Ureter (tissue), 1 donor: Measurements from ENCODE around the gene PMAIP1. TPM values are rescaled to one million over a fixed set of nuclear protein-coding genes. Genes with fewer than 3 reads are reported as not detected.
A peak's percentile ranks its signal among the peaks of the same experiment; 100 is the strongest.
"Not testable (repeated sequence)": the region's sequence is repeated elsewhere in the genome, so short reads cannot be mapped to it uniquely, and the experiment has no call there.

ENCODE experiments used
- DNase-seq: peaks from one replicate; pipeline ENCODE4 v3.0.0-alpha.2; 2020; ENCODE audit warnings: low spot score
- total RNA-seq: library from RNA; stranded (reverse); gene quantifications from one replicate; pipeline ENCODE4 v1.2.4, GENCODE V29; 2023
- donor health status: DM: yes; HTN: yes; CAD: no.

The PMAIP1 gene
- 4.9 TPM for total RNA-seq

DNA sequence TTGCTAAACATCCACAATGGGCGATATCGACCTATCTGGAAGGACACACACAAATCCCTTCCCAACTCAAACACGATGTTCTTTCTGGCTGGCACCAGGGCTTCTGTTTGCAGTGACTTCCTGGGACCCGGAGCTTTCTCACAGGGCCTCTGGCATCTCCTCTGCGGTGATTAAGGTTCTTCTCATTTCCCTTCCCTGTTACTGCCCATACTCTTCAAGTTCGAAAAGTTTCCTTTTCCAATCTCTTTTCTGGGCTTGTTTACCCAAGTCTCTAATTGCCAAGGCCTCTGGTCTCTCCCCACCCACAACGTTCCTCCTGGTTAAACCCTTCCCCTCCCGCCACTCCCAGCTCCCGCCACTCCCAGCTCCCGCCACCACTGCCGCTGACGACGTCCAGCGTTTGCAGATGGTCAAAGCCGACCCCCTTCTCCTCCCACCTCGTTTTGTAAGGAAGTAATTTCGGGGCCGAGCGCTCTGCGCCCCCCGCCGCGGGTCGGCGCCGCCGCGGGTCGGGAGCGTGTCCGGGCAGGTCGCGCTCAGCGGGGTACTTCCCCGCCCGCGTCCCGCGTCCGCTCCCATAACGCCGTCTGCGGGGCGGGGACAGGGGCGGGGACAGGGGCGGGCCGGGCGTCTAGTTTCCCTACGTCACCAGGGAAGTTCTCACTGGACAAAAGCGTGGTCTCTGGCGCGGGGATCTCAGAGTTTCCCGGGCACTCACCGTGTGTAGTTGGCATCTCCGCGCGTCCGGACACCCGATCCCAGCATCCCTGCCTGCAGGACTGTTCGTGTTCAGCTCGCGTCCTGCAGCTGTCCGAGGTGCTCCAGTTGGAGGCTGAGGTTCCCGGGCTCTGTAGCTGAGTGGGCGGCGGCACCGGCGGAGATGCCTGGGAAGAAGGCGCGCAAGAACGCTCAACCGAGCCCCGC is at the start of gene PMAIP1:
PMAIP1 (plus strand) TSS at position 699 of the 924 bp plus-strand sequence; CDS start at position 881, 182 bp downstream.
- peak; percentile 88 for DNase-seq

DNA sequence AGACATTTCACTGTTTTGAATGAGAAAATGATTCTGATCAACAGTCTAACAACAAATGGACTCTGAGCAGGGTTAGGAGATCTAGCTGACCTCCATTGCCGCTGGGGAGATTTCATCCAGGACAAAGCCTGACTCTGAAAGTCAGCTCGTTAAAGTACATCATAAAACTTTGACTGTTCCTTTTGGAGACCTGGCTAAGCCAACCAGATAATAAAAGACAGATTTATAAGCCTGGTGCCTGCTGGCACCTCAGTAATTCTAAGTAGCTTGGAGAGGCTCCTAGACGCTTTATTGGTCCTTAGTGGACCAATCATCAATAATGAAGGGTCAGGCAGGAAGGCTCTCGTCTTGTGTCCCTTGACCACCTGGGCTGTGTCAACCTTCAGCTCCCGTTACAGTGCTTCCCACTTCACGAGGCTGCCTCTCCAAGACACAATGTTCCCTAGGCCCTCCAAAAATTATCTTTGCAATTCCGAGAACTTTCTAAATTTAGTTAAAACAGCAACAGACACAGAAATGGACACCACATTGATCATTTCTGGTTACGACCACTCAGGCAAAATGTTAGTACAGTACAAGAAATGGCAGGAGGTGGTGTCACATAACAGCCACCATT is 47.9 kb upstream of the PMAIP1 start:
- no peak for DNase-seq

DNA sequence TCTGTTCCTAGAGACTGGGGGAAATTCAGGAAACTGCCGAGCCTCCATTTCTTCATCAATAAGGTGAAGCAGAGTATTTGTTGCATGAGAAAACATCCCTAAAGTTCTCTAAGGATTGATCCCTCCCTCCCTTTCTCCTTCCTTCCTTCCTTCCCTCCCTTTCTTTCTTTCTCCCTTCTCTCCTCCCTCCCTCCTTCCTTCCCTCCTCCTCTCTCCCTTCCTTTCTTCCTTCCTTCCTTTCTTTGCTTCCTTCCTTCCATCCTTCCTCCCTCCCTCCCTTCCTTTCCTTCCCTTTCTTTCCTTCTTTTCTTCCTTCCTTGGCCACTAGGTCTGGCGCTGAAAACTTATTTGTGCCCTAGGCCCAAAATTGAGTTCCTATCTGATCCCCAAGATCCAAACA is 47.2 kb upstream of the PMAIP1 start:
- no peak for DNase-seq

DNA sequence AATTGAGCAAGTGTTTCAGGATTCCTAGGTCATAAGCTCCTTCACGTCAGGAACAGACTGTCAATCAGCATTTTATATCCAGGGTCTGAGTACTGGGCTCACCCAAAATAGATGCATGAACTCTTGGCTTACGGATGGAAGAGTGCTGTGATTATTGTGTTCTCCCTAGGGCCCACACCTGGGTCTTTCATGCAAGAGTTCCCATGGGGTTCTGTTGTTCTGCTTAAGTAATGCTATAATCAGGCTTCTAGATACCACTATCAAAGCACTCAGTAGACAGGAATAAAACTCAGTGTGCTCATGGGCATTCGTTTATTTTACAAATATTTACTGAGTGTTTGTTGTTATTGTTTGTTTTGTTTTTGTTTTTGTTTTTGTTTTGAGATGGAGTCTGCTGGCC is 46.4 kb upstream of the PMAIP1 start:
- DNase-seq: no peak

DNA sequence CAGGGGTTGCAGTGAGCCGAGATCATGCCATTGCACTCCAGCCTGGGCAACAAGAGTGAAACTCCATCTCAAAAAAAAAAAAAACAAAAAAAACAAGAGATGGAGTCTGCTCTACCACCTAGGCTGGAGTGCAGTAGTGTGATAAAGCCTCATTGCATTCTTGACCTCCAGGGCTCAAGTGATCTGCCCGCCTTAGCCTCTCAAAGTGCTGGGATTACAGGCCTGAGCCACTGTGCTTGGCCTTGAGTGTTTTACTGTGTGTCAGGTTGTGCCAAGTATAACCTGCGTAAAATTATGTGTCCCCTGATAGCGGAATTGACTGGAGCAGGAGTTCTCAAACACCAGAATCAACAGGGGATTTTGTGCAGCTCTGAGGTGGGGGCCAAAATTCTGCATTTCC is 45.8 kb upstream of the PMAIP1 start:
- DNase-seq: not testable (repeated sequence)

DNA sequence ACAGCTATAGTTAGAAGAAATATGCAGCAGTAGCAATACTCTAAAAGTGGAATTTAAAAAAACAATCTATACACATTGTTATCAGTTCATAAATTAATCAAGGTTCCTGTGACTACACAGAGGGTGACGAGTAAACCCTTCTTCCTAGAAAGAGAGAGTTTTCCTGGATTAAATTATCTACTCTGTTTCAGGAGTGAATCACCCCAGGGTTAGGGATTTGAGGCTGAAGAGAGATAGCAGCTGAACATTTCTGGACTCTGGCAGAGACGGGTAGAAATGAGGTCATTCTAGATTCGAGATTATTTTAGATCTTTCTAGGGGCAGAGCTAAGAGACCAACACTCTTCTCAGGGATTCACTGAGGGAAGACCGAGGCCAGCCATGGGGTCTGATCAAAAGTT is 38.8 kb upstream of the PMAIP1 start:
- DNase-seq: no peak

DNA sequence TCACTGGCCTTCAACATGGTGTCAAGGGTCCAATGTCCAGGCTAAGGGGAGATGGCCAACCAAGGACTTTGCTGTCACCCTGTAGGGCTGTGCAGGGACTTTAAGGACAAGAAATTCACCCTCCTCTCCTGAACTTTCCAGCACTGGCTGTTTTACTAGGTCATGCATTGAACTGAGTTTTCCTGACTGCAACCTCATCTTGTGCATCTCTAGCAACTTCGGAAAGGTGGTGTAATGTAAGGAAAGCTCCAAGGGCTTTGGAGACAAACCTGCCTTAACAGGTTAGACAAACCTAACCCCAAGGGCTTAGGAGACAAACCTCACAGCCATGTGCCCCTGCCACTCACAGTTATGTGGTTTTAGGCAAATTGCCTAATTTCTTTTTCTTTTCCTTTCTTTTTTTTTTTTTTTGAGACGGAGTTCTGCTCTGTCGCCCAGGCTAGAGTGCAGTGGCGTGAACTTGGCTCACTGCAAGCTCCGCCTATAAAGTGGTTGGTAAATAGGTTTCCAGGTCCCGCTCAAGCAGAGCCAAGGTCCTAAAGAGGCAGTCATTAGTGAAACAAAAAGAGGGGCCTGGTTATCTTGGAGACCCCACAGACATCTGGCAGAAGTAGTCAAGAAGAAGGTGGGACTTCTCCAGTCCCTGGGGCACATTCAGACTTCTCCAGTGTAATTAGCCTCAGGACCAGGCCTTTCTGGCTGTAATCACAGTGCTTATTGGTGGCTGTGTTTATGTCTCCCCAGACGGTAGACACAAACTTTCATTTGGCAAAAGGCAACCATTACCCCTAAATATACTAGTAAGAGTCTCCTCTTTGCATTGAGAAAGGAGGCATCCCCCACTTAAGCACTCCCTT is 37.6 kb upstream of the PMAIP1 start:
- no peak for DNase-seq

DNA sequence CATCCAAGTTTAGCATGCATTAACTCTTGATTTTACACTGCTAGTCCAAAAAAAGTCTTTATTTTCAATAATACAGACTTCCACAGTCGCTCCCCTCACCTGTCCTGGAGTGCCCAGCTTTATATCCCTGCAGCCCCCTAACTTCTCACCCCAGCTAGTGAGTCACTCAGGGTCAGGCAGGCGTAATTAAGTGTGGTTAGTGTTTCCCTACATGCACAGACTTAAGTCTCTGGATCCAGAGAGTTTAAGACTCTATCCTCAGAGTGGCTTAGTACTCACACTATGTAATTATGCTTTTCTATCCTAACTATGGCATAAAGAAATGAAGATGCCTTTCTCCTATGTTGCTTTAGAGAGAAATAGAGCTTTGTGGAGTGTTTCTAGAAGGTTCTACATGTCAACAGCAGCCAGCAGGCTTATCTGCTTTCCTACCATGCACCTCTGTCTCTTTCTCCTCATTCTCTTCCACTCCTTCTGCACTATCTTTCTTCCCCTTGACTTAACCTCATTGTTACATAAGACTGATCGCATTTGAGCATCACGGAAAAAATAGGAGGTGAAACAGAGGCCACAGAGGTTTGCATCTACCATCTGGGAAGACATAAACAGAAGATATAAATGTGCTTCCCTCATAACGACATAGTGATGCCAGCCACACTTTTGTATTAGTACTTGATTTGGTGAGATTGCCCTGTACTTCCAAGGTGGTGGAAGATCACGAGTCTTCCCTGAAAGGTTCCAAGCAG is 34.4 kb upstream of the PMAIP1 start:
- no peak for DNase-seq

DNA sequence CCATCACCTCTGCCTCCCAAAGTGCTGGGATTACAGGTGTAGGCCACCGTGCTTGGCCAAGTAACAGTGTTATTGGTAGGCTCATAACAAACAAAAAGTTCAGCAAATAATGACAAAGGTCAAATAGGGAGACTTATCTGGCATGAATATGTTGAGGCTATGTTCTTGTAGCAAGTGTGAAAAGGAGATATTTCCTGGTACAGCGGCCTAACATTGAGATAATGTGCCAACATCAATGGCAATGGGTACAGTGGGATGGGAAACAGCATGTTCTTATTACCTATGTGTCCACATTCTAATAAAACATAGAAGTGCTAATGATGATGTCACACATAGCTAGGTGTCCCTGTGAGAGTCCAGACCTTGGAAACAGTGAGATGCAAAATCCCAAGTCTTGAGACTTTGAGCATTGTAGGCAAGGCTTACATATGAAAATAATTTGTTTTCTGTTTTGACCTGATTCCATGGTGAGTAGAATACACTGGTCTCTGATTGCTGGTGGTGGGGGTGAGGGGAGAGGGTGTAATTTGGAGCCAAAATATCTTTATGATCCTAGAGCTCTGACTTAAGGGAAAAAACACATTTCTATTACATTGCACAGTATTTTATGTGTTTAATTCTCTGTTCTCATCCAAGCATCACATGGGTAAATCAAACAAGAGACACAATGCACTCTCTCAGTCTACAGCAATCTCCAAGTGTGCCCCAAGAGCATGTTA is 33.1 kb upstream of the PMAIP1 start:
- DNase-seq: no peak

DNA sequence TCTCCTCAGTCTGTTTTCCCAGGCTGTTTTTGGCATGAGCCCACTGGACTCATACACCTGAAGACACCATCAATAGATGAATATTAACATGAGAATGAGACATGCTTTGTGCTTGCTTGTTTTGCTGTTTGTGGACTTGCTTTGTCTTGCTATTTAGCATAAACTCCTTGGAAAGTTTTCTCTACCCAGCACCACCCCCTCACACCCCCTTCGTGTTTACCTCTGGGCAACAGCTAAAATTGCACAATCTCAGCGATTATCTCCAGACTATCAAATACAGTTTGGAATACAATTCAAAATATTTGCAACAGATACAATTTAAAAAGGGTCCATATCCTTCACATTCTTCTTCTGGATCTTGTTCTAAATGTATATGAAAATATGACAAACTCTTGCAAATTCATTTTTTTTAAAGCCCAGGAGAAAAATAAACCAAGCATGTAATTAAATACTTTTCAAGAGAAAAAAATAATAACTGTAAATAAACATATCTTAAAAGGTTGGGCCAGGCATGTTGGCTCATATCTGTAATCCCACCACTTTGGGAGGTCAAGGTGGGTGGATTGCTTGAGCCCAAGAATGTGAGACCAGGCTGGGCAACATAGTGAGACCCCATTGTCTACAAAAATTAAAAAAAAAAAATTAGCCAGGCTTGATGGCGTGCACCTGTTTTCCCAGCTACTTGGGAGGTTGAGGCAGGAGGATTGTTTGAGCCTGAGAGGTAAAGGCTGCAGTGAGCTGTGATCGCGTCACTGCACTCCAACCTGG is 32.3 kb upstream of the PMAIP1 start:
- no peak for DNase-seq

DNA sequence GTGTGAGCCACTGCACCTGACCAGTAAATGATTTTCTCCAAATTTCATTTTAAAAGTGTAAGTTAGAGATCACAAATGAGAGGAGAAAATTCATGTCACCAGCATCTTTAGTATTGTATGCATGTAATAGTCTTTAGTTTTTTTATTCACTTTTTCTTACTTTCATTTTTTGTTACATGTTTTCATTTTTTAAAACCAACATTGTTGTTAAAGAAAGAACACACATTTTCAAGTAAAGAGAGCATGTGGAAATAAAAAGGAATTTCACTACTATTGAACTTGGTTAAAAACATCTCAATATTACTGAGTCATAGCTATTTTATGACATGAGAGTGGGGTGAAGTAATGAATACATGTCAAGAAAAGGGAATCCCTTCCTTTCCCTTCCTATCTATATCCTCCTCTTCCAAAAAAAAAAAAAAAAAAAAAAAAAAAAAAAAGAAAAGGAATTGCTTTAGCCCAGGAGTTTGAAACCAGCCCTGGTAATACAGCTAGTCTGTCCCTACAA is 29.1 kb upstream of the PMAIP1 start:
- no peak for DNase-seq

DNA sequence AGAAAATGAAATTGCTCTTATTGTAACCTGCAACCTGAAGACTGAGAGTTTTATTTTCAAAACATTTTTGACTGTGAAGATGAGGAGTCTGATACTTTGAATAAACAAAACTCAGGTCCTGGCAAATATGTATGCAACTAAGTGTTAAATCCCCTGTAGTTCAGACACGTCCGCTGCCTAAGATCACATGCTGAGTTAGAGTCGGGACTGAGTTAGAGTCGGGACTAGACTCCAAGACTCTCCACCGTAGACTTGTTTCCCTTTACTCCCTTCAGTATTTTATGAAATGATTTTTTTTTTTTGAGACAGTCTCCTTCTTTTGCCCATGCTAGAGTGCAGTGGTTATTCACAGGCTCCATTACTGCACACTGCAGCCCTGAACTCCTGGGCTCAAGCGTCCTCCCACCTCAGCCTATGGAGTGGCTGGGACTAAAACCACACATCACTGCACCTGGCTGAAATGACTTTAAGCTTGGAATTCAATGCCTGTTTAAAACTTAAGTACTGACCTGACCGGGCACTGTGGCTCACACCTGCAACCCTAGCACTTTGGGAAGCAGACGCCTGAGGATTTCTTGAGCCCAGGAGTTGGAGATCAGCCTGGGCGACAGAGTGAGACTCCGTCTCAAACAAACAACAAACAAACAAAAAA is 28.0 kb upstream of the PMAIP1 start:
- DNase-seq: no peak

DNA sequence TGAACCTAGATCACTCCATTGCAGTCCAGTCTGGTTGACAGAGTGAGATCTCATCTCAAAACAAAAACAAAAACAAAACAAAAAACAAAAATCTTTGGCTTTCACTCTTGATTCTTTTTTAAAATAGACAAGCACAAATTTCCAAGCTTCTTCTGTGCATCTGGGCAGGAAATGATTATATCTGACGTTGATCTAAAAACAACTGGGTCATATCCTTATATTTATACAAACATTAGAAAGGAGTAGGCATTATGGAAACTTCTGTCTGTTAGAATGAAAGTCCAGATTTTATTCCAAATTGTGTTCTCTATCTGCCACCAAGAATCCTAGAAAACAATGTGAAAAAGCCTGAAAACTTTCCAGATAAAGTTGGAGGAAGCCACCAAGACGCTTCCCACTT is 26.2 kb upstream of the PMAIP1 start:
- DNase-seq: no peak

DNA sequence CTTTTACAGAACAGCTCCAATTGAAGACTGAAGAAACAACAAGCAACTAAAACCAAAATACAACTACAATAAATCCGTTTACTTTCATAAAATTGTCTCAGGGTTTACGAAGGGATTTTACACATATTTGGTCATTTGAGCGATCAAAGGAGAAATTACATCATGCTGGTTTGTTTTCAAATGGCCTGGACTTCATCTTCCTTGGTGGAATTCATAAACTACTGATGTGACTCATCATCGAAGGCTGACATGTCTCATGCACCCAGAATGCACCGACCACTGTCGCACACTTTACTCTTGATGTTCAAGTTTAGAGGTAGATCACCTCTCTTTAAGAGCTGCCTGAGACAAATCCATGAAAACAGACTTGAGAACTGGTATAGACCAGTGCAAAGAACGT is 25.6 kb upstream of the PMAIP1 start:
- DNase-seq: no peak

DNA sequence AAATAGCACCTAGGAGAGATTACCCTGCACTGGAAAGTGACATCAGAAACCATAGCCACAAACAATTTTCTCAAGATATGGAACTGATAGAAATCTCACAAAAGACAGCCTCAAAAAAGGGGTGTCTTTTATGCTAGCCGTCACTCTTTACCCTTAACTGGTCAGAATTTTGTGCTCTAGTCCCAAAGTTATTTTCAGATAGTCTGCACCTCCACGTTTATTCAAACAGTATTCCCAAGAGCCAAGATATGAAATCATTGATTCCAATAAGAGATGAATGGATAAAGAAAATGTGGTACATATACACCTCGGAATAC is 23.5 kb upstream of the PMAIP1 start:
- no peak for DNase-seq

DNA sequence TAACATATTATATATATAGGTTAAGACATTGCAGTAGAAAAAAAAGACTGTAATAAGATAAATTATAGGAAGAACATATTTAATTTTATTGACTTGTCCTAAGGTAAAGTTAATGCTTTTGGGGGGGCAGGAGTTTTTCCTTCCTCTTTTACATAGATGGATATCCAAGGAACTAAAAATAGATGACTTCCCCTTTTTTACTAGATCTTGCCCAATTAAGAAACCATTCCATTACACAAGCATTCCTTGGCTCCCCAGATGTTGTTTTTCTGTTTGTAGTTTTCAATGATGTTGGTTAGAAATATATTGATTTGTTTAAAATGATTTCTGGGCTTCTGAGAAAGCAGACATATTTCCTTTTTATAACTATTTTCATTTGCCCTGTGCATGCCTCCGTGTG is 22.4 kb upstream of the PMAIP1 start:
- DNase-seq: no peak

DNA sequence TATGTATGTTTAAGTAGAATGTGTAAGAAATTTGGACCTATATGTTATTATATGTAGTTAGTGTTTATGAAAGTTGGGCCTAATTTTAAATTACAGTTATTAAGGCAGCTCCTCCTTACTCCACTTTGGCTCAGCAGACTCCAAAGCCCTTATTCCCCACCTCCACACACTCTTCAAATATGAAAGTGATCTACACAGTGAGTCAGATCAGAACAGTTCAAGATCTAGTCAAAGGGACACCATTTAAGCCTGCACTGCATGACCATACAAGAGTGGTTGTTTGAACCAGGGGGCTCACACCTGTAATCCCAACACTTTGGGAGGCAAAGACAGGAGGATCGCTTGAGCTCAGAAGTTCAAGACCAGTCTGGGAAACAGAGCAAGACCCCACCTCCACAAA is 21.2 kb upstream of the PMAIP1 start:
- DNase-seq: no peak

DNA sequence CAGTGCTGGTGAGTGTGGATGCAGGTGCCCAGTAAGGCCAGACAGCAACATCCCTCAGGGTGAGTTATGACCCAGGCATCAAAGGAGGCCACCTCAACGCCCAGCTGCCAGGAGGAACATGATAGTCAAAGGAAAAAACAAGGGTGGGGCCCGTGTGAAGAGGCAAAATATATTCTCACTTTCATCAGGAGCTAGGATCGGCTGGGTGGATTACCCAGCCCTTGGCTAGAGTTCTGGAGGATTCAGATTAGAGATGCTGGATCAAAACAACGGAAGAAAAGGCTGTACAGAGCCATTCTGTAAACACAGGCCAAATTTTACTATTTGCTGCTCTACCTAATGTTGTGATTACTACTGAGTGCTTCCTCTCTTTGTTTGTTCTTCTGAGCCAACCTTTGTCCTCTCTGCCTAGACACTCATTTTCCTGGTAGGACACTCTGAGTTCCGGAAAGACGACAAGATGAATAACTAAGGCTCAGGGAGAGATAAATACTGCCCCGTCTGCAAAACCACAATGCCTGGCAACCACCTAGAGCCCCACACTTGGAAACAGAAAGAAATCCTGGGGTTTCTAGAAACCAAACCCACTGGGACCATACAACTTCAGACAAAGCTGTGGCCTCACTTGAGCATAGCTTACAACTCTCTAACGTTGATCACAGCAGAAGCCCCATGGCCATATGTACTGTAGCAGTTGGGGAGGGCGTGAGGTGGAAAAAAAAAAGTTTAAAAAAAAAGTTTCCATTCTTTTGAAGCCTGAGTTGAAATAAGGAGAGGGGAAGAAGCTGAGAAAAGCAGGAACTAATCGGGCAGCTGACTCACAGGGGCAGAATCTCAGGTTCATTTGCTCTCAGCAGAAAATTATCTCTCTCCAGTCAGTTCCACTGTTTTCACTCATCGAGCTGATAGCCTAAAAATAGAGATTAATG is 17.8 kb upstream of the PMAIP1 start:
- DNase-seq: no peak

DNA sequence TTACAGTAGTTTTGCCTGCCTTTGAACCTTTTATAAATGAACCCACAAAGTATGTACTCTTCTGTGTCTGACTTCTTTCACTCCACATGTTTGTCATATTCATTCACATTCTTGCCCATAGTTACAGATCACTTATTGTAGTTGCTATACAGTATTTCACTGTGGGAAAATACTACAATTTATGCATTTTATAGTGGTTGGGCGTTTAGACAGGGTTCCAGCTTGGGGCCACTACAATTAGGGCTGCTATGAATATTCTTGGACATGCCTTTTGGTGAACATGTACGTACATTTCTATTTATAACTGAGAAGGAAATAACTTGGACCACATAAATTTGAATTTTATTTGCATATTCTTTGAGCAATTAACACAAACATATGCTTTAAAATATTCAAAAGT is 15.4 kb upstream of the PMAIP1 start:
- DNase-seq: no peak
